Neuronal stem cell (in vitro differentiated cells): Measurements from ENCODE around the gene BRINP2.

Source experiments
- DNase-seq: peaks from one replicate; pipeline ENCODE4 v3.0.0-alpha.2; 2013; ENCODE audit warnings: low spot score
- H2AFZ ChIP-seq: one replicate; pipeline ENCODE4 v1.6.1; 2013; ENCODE audit warnings: mild to moderate bottlenecking, low read length, inconsistent platforms
- H2AK5ac ChIP-seq: 2 replicates; pipeline ENCODE4 v1.6.1; 2013; ENCODE audit warnings: low read depth, mild to moderate bottlenecking, inconsistent platforms, low read length, moderate library complexity, mixed read lengths
- H2BK120ac ChIP-seq: 2 replicates; pipeline ENCODE4 v1.6.1; 2013; ENCODE audit warnings: low read depth, mild to moderate bottlenecking, inconsistent platforms, low read length, moderate library complexity, mixed read lengths
- H2BK12ac ChIP-seq: one replicate; pipeline ENCODE4 v1.6.1; 2013; ENCODE audit warnings: low read length, inconsistent platforms
- H2BK15ac ChIP-seq: 2 replicates; pipeline ENCODE4 v1.6.1; 2013; ENCODE audit warnings: mild to moderate bottlenecking, low read length, inconsistent platforms, mixed read lengths
- H2BK5ac ChIP-seq: one replicate; pipeline ENCODE4 v1.6.1; 2013; ENCODE audit warnings: inconsistent platforms, mild to moderate bottlenecking, low read length, moderate library complexity
- H3K14ac ChIP-seq: one replicate; pipeline ENCODE4 v1.6.1; 2013; ENCODE audit warnings: low read length, inconsistent platforms
- H3K18ac ChIP-seq: 2 replicates; pipeline ENCODE4 v1.6.1; 2013; ENCODE audit warnings: low read length, inconsistent platforms
- H3K23ac ChIP-seq: 2 replicates; pipeline ENCODE4 v1.6.1; 2013; ENCODE audit warnings: low read depth, mild to moderate bottlenecking, mixed read lengths, low read length, inconsistent platforms; ENCODE audit not compliant: poor library complexity
- H3K27ac ChIP-seq: replicated peaks from 3 replicates; pipeline ENCODE4 v1.5.1; 2013; ENCODE audit warnings: low read length, inconsistent platforms
- H3K27me3 ChIP-seq, 3 experiments: 2 replicates each; pipeline ENCODE4 v1.6.1; 2013; ENCODE audit warnings: low read length in 3 of 3, mild to moderate bottlenecking in 2 of 3, inconsistent platforms in 1 of 3, low read depth in 1 of 3, mixed read lengths in 1 of 3, moderate library complexity in 1 of 3; ENCODE audit not compliant: control insufficient read depth in 3 of 3, insufficient read depth in 3 of 3
- H3K36me3 ChIP-seq, 2 donors: replicated peaks in 1 of 2; 2 replicates each; pipeline ENCODE4 v1.6.1; 2013; ENCODE audit warnings: low read length in 2 of 2; ENCODE audit not compliant: control insufficient read depth in 2 of 2, insufficient read depth in 2 of 2
- H3K4ac ChIP-seq: 2 replicates; pipeline ENCODE4 v1.6.1; 2013; ENCODE audit warnings: inconsistent platforms, mild to moderate bottlenecking, low read length, moderate library complexity
- H3K4me1 ChIP-seq, 2 donors: 1 replicate in 1 of 2; 2 replicates in 1 of 2; pipeline ENCODE4 v1.6.1; 2013; ENCODE audit warnings: low read length in 2 of 2, low read depth in 1 of 2; ENCODE audit not compliant: control insufficient read depth in 2 of 2, insufficient read depth in 1 of 2
- H3K4me2 ChIP-seq: one replicate; pipeline ENCODE4 v1.6.1; 2013; ENCODE audit warnings: mild to moderate bottlenecking, low read length, inconsistent platforms; ENCODE audit not compliant: insufficient read depth, poor library complexity, severe bottlenecking
- H3K4me3 ChIP-seq, 2 donors: 2 replicates each; pipeline ENCODE4 v1.5.1; 2013; ENCODE audit warnings: low read length in 2 of 2, mild to moderate bottlenecking in 2 of 2, inconsistent platforms in 1 of 2, moderate library complexity in 1 of 2
- H3K79me1 ChIP-seq: one replicate; pipeline ENCODE4 v1.6.1; 2013; ENCODE audit warnings: low read depth, mild to moderate bottlenecking, inconsistent platforms, low read length, moderate library complexity
- H3K9ac ChIP-seq: one replicate; pipeline ENCODE4 v1.6.1; 2013; ENCODE audit warnings: mild to moderate bottlenecking, low read depth, low read length, inconsistent platforms; ENCODE audit not compliant: poor library complexity
- H3K9me3 ChIP-seq, 2 donors: replicated peaks in 1 of 2; 2 replicates each; pipeline versions ENCODE3 to v1.6.1; 2013; ENCODE audit warnings: low read length in 2 of 2, mild to moderate bottlenecking in 2 of 2, inconsistent platforms in 1 of 2, low read depth in 1 of 2, mixed read lengths in 1 of 2, moderate library complexity in 1 of 2; ENCODE audit not compliant: control insufficient read depth in 2 of 2, insufficient read depth in 1 of 2
- H4K8ac ChIP-seq: one replicate; pipeline ENCODE4 v1.6.1; 2013; ENCODE audit warnings: low read depth, mild to moderate bottlenecking, inconsistent platforms, low read length, moderate library complexity
- H4K91ac ChIP-seq: one replicate; pipeline ENCODE4 v1.6.1; 2013; ENCODE audit warnings: low read length, low read depth, mild to moderate bottlenecking, inconsistent platforms; ENCODE audit not compliant: poor library complexity
- WGBS, 2 donors: extraction: QIAGEN DNeasy Blood & Tissue Kit; methylation state at CpG; one replicate each; pipeline ENCODE4 v1.1.7; 2013; ENCODE audit warnings: missing lambda C conversion rate in 2 of 2, mixed read lengths in 1 of 2; ENCODE audit not compliant: insufficient read length in 2 of 2, insufficient replicate concordance in 1 of 2; ENCODE audit errors: extremely low coverage in 2 of 2; 5-methylcytosine and 5-hydroxymethylcytosine counted together

The BRINP2 gene

DNA sequence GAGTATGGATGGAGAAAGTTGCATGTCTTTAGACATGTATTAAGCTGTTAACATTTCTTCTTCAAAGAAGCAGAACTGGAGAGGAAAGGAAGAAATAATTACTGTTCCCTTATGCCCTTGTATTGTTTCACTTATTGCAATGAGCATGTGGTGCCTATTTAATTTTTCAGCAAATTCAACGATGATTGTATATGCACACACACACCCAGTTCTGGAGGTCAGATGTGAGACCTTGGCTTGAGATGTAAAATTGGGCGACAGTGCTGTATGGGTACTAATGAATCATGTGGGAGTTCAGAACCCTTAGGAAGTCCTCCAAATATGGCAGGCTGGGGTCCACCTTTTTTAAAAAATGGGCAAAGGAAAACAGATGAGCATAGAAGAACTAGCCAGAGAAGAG lies 27.5 kb downstream of the BRINP2 start:
- H3K27ac ChIP-seq, result no peak overlapping the region
- H3K4ac ChIP-seq, result no peak overlapping the region
- no peak overlapping the region for H3K4me3 ChIP-seq
- no peaks in the 10 kb centered on the region for H3K79me1 ChIP-seq
- no peak overlapping the region for H3K18ac ChIP-seq
- no peak overlapping the region for H3K14ac ChIP-seq
- no CpG with 5 or more reads among the region's 2 CpGs for WGBS, 2 donors
- no peak overlapping the region for H2AK5ac ChIP-seq
- H2BK12ac ChIP-seq, result no peak overlapping the region
- no peak overlapping the region for H2BK15ac ChIP-seq
- no peaks in the 10 kb centered on the region for H3K36me3 ChIP-seq
- no peak for DNase-seq
- H3K4me2 ChIP-seq, result no peak overlapping the region
- H4K8ac ChIP-seq, result no peak overlapping the region
- no peak overlapping the region for H2AFZ ChIP-seq
- H4K91ac ChIP-seq, result no peak overlapping the region
- H2BK120ac ChIP-seq, result no peak overlapping the region
- no peaks in the 10 kb centered on the region for H3K9me3 ChIP-seq
- no peaks in the 10 kb centered on the region for H3K4me1 ChIP-seq
- H3K27me3 ChIP-seq, result no peaks in the 10 kb centered on the region
- no peak overlapping the region for H2BK5ac ChIP-seq
- no peak overlapping the region for H3K9ac ChIP-seq
- no peak overlapping the region for H3K23ac ChIP-seq

DNA sequence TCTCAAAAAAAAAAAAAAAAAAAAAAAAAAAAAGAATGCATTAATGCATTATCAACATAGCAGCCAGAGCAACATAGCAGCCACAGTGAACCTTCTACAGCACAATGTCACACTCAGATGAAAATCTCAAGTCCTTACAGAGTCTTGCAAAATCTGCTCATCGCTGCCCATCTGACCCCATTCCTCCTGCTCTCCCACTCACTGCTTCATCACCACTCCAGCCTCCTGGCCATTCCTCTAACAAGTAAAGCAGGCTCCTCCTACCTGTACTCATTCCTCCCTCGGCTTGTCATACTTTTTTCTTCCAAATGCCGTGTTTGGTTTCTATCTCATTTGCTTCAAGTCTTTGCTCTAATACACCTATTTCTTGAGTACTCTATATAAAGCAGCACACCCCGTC lies 29.5 kb downstream of the BRINP2 start:
- no peaks in the 10 kb centered on the region for H3K4me1 ChIP-seq
- H3K9ac ChIP-seq, result no peak overlapping the region
- H3K23ac ChIP-seq, result no peak overlapping the region
- H2BK5ac ChIP-seq, result no peak overlapping the region
- no peak overlapping the region for H3K4me2 ChIP-seq
- no peak overlapping the region for H4K91ac ChIP-seq
- DNase-seq, result no peak
- H4K8ac ChIP-seq, result no peak overlapping the region
- H2AFZ ChIP-seq, result no peak overlapping the region
- H3K14ac ChIP-seq, result no peak overlapping the region
- WGBS, 2 donors, result no CpG with 5 or more reads among the region's 4 CpGs
- H2AK5ac ChIP-seq, result no peak overlapping the region
- no peak overlapping the region for H3K18ac ChIP-seq
- H3K9me3 ChIP-seq, result no peaks in the 10 kb centered on the region
- H3K27ac ChIP-seq, result no peak overlapping the region
- no peak overlapping the region for H3K4me3 ChIP-seq
- H3K27me3 ChIP-seq, result no peaks in the 10 kb centered on the region
- H3K79me1 ChIP-seq, result no peaks in the 10 kb centered on the region
- H2BK12ac ChIP-seq, result no peak overlapping the region
- H3K4ac ChIP-seq, result no peak overlapping the region
- H3K36me3 ChIP-seq, result no peaks in the 10 kb centered on the region
- no peak overlapping the region for H2BK15ac ChIP-seq
- H2BK120ac ChIP-seq, result no peak overlapping the region

DNA sequence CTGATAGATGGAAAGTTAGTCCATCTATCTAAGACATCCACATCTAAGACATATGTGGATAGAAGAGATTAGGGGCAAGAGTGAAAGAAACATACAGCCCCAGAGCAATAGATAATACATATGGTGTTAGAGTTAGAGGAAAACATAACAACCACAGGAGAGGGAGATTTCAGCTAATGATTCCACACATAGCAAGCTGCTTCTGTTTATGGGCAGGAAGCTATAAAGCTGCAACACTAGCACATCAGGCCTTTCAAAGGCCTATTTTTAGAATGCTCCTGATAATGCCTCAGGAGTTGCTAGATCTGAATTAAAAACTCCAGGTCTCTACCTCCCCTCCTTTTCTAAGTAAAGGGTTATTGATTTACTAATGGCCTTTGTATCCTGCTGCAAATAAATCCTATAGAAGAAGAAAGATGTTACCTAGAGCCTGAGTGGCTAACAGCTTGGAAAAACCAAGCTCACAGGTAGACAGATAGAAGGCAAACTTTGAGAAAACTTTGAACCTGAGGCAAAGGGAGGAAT lies 36.1 kb downstream of the BRINP2 start:
- Histone ChIP-seq H3K4me3 (no peak overlapping the region), H4K8ac (no peak overlapping the region), H3K4me1 (peaks cover 0 to 4% of the 10 kb centered on the region in 2 donors), H2BK12ac (no peak overlapping the region), H2BK120ac (no peak overlapping the region), H4K91ac (no peak overlapping the region), H3K18ac (no peak overlapping the region), H3K79me1 (no peaks in the 10 kb centered on the region), H3K9ac (no peak overlapping the region), H2BK15ac (no peak overlapping the region), H3K9me3 (peaks cover 0 to 2% of the 10 kb centered on the region in 2 donors), H3K36me3 (no peaks in the 10 kb centered on the region), H3K4me2 (no peak overlapping the region), H2AK5ac (no peak overlapping the region), H3K23ac (no peak overlapping the region), H3K14ac (no peak overlapping the region), H3K27me3 (no peaks in the 10 kb centered on the region), H2AFZ (no peak overlapping the region), H3K4ac (no peak overlapping the region), H3K27ac (no peak overlapping the region), H2BK5ac (no peak overlapping the region)
- no peak for DNase-seq

DNA sequence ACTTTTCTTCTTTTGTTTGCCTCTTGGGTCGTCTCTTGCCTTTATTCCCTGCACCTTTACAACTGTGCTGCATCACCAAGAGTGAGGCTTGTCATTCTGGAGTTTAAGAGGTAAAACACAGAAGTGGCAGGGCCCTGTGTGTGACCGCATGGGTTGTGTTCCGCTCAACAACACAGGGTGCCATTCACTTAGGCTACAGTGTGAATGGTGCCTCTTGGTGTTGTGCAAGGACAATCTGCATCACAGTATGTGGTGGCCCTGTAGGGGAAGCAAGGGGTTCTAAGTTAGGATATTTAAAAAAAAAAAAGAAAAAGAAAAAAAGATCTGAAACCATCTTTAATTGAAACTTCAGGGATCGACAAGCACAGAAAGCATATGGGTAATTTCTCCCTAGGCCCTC lies 38.2 kb downstream of the BRINP2 start:
- H3K9ac ChIP-seq, result no peak overlapping the region
- H3K14ac ChIP-seq, result no peak overlapping the region
- H2BK15ac ChIP-seq, result no peak overlapping the region
- no peak overlapping the region for H2BK120ac ChIP-seq
- H2AK5ac ChIP-seq, result no peak overlapping the region
- H3K27ac ChIP-seq, result no peak overlapping the region
- H3K18ac ChIP-seq, result no peak overlapping the region
- H3K4me3 ChIP-seq, result no peak overlapping the region
- H4K8ac ChIP-seq, result no peak overlapping the region
- H3K27me3 ChIP-seq, result no peaks in the 10 kb centered on the region
- no peak overlapping the region for H3K4ac ChIP-seq
- no peak overlapping the region for H4K91ac ChIP-seq
- no peak overlapping the region for H3K4me2 ChIP-seq
- H3K4me1 ChIP-seq, result peaks cover 0 to 4% of the 10 kb centered on the region in 2 donors
- no peak overlapping the region for H2BK12ac ChIP-seq
- H2BK5ac ChIP-seq, result no peak overlapping the region
- no peaks in the 10 kb centered on the region for H3K79me1 ChIP-seq
- H2AFZ ChIP-seq, result no peak overlapping the region
- DNase-seq, result no peak
- WGBS, 2 donors, result no CpG with 5 or more reads among the region's 4 CpGs
- no peak overlapping the region for H3K23ac ChIP-seq
- peaks cover 0 to 2% of the 10 kb centered on the region in 2 donors for H3K9me3 ChIP-seq
- no peaks in the 10 kb centered on the region for H3K36me3 ChIP-seq
